GF-D8 (cell line): ENCODE measurements around the gene KIFAP3.
"Not testable (repeated sequence)": the region's sequence is repeated elsewhere in the genome, so short reads cannot be mapped to it uniquely, and the experiment has no call there.

Source experiments
- DNase-seq: peaks from one replicate; lab custom pipeline; 2025; lab: John Stamatoyannopoulos, UW

The KIFAP3 gene

DNA sequence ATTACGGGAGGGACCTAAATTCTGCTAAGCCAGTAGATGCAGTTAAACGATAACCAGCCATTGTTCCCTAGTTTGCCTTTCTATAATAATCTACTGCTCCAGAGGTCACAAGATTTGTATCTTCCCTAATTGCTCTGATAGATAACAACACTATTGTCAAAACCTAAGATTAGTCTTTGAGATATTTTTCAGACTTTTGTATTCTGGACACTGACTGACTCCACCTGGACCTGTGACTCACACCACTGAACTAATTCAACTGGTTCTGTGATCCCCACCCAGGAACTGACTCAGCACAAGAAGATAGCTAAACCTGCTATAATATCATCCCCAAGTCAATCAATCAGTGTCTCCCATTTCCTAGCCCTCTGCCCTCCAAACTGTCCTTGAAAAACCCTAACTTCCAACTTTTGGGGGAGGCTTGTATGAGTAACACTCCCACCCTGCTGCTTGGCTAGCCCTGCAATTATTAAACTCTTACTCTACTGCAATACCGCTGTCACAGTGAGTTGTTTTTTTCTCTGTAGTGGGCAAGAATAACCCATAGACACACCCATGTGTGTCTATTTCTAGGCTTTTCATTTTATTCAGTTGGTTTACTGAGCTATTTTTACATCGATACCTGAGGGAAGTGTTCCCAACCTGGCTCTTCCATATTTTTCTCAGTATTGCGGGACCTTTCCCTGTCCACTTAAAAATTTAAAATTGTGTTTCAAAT, 11.2 kb downstream of the KIFAP3 start:
- DNase-seq: no peak

DNA sequence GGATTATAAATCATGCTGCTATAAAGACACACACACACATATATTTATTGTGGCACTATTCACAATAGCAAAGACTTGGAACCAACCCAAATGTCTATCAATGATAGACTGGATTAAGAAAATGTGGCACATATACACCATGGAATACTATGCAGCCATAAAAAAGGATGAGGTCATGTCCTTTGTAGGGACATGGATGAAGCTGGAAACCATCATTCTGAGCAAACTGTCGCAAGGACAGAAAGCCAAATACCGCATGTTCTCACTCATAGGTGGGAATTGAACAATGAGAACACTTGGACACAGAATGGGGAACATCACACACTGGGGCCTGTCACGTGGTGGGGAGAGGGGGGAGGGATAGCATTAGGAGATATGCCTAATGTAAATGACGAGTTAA, 12.8 kb downstream of the KIFAP3 start:
- not testable (repeated sequence) for DNase-seq

DNA sequence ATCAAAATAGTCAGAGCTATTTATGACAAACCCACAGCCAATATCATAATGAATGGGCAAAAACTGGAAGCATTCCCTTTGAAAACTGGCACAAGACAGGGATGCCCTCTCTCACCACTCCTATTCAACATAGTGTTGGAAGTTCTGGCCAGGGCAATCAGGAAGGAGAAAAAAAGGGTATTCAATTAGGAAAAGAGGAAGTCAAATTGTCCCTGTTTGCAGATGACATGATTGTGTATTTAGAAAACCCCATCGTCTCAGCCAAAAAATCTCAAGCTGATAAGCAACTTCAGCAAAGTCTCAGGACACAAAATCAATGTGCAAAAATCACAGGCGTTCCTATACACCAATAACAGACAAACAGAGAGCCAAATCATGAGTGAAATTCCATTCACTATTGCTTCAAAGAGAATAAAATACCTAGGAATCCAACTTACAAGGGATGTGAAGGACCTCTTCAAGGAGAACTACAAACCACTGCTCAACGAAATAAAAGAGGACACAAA, 14.4 kb downstream of the KIFAP3 start:
- DNase-seq: not testable (repeated sequence)

DNA sequence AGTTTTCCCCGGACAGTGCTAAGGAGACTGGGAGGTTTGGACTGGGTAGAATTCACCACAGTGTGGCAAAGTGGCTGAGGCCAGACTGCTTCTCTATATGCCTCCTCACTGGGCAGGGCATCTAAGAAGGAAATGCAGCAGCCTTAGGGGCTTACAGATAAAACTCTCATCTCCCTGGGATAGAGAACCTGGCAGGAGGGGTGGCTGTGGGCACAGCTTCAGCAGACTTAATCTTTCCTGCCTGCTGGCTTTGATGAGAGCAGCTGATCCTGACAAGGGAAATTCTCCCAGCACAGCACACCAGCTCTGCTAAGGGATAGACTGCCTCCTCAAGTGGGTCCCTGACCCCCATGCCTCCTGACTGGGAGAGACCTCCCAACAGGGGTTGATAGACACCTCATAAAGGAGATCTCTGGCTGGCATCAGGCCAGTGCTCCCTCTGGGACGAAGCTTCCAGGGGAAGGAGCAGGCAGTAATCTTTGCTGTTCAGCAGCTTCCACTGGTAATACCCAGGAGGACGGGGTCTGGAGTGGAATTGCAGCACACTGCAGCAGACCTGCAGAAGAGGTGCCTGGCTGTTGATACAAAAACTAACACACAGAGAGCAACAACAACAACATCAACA, 25.2 kb downstream of the KIFAP3 start:
- DNase-seq: no peak

DNA sequence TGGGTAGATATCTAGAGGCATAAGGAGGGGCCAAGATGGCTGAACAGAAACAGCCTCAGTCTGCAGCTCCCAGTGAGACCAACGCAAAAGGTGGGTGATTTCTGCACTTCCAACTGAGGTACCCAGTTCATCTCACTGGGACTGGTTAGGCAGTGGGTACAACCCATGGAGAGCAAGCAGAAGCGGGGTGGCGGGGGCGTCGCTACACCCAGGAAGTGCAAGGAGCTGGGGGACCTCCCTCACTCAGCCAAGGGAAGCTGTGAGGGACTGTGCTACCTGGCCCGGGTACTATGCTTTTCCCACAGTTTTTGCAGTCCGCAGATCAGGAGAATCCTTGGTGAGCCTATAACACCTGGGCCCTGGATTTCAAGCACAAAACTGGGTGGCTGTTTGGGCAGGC, 26.0 kb downstream of the KIFAP3 start:
- DNase-seq: no peak

DNA sequence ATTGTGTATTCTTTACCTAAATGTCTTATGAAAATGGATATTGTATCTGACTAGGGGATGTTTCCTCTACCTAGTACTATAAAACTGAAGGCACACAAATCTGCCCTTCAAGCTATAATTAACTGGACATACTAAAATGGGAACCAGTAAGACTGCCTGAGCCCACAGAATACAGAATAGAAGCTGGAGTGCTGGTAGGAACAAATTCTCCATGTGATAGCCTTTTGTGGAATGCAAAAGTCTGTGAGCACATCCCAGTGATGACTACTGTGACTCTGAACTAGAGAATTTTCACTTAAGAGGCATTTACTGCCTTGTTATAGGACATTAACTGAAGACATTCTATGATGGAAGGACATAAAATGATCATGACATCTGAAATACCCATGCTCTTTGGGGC, 30.3 kb downstream of the KIFAP3 start:
- no peak for DNase-seq

DNA sequence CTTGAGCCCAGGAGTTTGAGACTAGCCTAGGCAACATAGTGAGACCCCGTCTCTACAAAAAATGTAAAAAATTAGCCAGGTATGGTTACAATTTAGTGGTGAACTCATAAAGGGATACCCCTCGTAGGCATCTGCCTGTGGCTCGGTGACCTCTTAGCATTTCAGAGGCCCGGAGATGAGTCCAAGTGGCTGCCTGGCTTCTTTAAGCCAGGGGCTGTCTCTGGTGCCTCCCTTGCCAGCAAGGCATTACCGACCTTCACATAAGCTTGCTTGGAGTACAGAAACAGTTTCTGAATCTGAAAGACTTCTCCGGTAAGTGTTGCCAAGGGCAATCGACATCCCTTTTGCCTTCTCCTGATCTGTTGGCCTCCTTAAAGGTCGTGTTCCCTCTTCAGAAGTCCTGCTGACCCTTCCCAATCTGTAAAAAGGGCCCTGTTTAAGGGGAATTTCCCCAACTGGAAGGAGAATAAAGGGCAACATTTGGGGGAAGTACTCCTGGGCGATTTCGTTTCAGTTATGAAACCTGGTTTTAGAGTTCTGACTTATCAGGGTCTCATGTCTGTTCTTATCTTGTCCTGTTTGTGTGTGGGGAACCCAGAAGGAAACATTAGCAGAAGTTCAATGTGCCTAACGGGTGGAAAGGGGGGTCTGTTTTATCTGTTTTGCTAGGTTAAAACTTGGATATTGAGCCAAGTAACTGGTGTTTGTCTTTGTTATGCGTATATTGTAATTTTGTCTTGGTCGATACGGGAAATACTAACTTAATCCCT, 32.9 kb downstream of the KIFAP3 start:
- DNase-seq: no peak

DNA sequence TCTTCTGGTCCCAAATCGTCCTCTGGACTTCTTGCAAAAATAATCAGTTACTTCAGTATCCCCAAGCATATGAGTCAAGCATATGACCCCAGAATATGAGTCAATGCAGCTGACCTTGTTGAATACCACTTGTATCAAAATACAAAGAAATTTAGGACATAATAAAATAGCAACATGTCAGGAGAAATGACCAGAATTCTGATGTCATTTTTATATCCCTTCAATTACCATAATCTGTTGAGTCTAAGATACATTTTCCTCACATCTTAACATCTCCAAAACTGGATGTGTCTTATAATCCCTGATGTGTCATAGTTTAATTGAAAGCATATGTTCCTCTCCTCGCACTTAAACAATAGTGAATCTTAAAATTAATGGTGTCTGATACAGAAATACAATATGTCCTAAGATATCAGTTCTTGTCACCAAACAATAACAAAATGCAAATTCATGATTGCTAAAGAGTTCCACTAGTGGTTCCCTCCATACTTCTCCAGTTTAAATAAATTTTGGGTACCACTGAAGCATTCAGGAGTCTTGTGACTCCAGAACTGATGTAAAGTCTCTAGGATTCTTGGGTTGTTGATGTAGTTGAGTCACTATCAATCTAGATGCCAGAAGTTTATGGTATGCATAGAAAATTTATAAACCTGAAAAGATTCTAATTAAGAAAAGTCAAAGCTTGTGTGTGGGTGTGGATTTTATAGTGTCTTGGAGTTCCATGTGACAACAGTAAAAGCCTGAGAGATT, 41.8 kb downstream of the KIFAP3 start:
- no peak for DNase-seq

DNA sequence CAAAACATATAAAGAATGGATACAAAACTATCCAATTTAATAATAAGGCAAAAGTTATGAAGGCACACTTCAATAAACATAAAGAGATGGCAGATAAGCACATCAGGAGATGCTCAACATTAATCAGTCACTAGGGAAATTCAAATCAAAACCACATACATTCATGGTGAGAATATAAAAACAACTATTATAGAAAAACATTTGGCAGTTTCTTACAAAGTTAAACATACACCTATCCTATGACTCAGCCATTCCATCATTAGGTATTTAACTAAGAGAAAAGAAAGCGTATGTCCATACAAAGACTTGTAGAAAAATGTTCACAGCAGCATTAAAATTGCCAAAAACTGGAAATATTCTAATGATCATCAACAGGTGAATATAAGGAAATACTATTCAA, 44.3 kb downstream of the KIFAP3 start:
- DNase-seq: no peak

DNA sequence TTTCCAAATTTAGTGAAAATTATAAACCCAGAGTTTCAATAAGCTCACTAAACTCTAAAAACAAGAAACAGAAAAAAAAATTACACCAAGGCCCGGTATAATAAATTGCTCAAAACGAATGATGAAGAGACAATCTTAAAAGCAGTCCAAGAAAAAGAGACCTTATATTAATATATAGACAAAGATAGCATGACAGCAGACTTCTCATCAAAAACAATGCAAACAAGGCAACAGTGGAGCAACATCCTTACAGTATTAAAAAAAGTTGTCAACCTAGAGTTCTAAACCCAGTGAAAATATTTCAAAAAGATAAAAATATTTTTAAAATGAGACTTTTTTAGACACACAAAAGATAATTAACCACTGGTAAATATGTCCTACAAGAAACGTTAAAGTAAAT, 46.7 kb downstream of the KIFAP3 start:
- DNase-seq: no peak

DNA sequence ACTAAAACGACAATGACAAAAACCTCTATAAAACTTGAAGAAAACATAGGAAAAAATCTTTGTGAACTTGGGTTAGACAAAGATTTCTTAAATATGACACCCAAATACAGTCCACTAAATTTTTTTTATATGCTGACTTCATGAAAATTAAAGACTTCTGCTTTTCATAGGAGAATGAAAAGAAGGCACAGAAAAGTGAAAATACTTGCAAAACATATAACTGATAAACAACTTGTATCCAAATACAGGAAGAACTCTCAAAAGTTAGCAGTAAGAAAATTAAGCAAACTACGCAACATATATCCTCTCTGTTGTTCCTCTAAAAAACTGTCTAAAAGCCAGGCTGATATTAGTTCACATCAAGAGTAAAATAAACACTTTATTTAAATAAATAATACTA, 53.6 kb downstream of the KIFAP3 start:
- no peak for DNase-seq

DNA sequence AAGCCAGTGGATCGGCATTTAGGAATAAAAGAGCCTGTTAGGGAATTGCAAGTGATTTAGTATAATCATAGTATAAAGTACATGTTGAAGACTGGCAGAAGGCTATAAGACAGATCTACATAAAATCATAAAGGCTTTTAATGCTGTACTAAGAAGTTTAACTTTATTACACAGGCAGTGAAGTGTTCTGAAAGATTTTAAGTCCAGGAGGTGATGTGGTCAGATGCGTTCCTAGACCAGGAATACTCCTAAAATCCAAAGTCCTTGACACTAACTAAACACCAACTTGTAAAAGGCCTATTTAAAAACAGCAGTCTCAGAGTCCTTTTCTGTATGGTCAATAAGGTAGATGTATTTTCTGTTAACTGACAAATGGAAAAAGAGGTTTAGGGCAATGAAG, 57.0 kb downstream of the KIFAP3 start:
- no peak for DNase-seq

DNA sequence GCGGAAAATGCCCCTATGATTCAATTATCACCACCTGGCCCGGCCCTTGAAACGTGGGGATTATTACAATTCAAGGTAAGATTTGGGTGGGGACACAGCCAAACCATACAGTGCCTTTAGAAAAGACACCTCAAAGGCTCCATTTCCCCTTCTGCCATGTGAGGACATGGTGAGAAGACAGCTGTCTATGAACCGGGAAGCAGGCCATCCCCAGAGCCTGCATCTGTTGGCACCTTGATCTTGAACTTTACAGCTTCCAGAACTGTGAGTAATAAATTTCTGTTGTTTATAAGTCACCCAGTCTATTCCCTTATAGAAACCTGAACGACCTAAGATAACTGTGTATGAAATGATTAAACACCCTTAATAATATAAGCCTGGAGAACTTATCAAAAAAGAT, 61.6 kb downstream of the KIFAP3 start:
- DNase-seq: no peak

DNA sequence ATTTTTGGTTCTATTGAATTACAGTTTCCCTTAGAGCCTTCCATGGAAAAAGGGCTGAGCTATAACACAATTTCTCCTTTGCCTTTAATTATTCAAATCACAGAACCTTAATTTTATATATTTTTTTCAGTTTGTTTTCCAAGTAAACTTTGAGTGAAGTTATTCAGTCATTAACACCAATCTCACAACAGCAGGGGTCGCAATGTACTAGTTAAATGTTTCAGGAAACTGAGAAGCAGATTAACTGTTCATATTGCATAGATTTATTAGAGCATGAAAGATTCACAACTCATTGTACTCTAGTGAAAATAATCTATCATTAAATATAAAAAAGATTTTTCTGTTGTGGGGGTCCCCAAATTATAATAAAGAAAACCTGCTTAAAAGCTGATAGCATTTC, 64.1 kb downstream of the KIFAP3 start:
- no peak for DNase-seq

DNA sequence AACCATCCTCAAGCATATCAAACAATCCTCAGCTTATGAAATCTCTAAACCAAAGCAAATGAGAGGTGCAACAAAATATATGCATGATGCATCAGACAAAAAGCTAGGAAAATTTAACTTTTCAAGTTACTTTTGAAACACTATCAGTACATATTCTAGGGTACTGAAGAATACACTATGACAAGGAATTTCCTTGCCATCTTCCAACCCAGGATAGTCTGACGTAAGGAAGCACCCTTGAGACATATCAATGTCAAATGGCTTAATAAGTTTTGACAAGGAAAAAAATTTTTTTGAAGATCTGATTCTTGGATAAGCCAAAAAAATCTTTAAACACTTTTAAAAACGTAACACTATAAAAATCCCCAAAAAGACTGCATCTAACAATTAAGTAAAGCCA, 64.9 kb downstream of the KIFAP3 start:
- no peak for DNase-seq

DNA sequence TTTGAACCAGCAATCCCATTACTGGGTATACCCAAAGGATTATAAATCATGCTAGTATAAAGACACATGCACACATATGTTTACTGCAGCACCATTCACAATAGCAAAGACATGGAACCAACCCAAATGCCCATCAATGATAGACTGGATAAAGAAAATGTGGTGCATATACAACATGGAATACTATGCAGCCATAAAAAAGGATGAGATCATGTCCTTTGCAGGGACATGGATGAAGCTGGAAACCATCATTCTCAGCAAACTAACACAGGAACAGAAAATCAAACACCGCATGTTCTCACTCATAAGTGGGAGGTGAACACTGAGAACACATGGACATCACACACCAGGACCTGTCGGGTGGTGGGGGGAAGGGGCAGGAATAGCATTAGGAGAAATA, 65.8 kb downstream of the KIFAP3 start:
- DNase-seq: not testable (repeated sequence)

DNA sequence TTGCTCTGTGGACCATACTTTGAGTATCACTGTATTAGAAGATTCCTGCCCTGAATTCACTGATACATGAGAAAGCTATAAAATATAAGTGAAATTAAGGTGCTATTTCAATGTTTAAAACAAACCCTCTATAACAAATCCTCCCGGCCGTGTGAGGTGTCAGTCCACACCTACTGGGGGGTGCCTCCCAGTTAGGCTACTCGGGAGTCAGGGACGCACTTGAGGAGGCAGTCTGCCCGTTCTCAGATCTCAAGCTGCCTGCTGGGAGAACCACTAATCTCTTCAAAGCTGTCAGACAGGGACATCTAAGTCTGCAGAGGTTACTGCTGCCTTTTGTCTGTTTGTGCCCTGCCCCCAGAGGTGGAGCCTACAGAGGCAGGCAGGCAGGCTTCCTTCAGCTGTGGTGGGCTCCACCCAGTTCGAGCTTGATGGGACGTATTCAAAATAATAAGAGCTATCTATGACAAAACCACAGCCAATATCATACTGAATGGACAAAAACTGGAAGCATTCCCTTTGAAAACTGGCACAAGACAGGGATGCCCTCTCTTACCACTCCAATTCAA, 71.1 kb downstream of the KIFAP3 start:
- not testable (repeated sequence) for DNase-seq

DNA sequence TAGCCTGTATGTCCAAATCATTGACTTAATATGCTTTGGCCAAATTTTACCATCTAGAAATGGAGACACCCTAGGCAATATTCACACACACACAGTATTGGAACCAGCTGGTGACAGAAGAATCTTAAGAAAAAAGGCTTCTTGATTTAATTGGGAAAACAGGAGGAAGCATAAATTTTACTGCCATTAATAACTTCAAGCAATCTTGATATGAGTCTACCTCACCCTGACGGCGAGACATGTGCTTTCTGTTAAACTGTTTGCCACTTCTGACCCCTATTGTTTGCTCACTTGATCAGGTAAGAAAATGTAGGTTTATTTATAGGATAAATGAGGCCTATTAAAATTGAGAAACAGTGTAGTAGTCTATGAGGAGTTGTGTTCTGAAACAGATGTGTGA, 73.2 kb downstream of the KIFAP3 start:
- DNase-seq: no peak

DNA sequence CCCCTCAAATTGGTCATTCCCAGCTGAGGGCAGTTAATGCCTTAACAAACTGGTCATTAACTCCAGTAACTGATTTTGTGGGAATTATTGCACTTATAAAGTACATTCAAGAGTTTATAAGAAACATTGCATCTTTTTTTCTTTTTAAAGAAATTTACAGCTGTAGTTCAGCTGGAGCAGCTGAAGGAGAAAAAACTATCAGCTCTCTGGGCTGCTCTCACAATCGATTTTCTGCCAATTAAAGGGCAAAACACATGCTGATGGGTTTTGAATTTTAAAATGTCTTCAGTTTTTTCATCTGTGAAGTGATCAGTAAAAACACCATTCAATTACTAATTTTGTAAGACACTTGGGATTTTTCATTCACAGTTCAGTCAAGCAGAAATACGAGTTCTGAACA, 74.7 kb downstream of the KIFAP3 start:
- no peak for DNase-seq

DNA sequence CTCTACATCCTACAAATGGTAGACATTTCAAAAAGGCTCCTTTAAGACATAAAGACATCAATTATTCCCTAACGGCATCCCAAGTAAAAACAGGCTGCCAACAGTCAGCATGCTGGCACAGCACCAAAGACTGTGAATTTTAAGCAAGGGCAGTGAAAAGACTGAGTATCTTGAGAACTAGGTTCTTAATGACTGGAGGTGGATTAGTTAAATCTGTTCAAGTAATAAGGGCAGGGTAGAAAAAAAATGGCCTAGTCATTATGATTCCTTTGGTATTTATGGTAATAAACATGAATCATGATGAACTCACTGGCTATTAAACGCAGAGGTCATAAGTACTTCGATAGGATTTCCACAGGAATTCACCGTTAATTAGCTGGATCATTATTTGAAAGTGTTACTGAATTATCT, 75.2 kb downstream of the KIFAP3 start:
- DNase-seq: no peak

DNA sequence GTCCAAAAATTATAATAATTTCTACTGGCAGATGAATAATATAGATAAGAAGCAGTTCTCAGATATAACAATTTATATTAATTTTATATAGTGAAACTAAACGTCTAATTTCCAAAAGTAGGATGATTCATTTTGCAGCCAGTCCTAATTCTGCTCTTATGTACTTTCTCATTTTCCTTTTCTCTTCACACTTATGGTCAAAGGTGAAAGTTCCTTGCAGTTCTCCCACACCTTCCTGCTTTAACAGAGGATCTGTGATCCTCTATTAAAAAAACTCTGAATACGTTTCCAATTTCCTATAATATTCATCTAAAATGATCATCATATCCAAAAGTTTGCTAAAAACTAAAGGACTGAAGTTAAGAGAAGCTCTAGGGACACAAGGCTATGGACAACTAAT, 78.5 kb downstream of the KIFAP3 start:
- DNase-seq: no peak

DNA sequence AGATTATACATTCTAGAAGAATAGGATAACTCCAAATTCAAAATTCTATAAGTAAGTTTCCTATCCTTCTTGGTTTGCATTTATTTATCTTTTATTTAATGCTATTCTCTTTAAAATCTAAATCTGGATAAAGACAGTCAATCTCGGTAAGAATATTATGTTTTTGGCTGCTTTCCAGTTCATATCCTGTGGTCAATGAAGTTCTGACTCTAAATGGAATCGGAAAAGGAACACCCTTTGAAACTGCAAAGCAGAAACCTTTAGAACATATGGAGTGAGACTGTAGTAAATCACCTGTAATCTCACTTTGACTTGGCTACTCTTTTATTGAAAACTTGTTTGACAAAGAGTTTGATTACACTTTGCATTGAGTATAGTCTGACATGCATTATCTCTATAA, 85.2 kb downstream of the KIFAP3 start:
- DNase-seq: no peak
